SH-SY5Y (cell line): ENCODE results near the gene DHX15.

Experiments
- GATA2 ChIP-seq: IDR thresholded peaks from 2 replicates; pipeline ENCODE4 v1.6.1; 2011; ENCODE audit warnings: mild to moderate bottlenecking, low read depth, low read length
- GATA3 ChIP-seq: IDR thresholded peaks from 2 replicates; pipeline ENCODE4 v1.6.1; 2011; ENCODE audit warnings: low read depth, mild to moderate bottlenecking, low read length, moderate library complexity

Gene DHX15

DNA sequence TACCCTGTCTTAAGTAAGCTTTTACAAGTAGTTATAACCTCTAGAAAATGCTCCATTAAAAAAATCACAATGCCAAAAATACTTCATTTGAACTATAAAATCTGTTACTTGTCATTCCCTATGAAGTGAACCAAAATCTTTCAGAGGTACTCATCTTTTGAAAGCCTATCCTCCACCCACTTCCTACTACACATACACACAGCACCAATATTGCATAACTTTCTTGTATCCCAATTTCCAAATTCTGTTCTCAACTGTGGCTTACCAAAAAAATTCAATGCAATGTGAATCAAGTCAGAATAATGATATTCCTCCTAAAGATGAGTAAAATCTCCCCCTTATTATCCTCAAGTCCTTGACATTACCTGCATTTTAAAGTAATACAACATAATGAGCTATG, 15.9 kb downstream of the DHX15 start:
- TF ChIP-seq GATA2 (no peak), GATA3 (no peak)

DNA sequence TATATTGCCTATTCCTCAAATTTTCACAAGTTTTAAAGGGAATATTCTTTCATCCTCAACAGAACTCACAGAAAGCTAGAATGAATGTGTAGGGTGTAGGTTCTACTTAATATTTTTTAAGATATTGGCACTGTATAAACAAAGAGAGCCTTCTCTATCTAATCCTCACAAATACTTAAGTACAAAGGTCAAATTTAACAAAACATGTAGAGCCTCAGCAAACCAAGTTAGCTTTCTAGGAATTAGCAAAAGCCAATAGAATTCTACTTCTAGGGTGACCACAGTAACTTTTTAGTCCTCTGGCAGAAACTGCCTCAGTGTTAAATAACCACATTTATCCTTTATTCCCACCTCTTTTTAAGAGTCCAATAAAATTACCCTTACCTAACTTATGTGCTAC, 19.3 kb downstream of the DHX15 start:
- TF ChIP-seq GATA2: no peak
- TF ChIP-seq GATA3: no peak

DNA sequence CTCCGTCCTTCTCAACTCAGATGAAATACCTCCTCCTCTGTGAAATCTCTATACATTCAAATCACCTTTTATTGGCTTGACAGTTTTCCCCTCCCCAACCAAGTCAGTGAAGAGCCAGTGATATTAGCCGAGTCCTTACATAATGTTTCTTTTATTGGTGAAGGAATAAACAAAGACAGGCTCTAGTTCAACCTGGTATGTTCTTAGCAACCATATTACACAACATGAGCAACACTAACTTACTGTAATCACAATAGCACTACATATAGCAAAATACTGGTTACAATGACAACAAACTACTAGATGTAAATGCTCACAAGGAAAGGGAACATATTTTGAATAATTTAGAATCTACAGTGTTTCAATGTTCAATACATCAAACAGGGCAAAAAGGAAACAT, 19.9 kb downstream of the DHX15 start:
- TF ChIP-seq GATA3 (no peak), GATA2 (no peak)

DNA sequence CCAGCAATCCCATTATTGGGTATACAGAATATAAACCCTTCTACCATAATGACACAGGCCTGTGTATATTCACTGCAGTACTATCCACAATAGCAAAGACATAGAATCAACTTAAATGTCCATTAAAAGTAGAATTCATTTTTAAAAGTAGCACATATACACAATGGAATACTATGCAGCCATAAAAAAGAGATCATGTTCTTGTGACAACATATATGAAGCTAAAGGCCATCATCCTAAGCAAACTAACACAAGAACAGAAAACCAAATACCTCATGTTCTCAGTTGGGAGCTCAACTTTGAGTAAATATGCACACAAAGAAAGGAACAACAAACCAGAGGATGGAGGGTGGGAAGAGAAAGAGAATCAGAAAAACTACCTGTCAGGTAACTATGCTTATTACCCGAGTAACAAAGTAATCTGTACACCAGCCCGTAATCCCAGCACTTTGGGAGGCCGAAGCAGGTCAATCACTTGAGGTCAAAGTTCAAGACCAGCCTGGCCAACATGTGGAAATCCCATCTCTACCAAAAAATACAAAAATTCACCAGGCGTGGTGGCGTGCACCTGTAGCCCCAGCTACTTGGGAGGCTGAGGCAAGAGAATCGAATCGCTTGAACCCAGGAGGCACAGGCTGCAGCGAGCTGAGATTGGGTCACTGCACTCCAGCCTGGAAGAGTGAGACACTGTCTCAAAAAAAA, 22.8 kb downstream of the DHX15 start:
- TF ChIP-seq GATA3 (no peak), GATA2 (no peak)

DNA sequence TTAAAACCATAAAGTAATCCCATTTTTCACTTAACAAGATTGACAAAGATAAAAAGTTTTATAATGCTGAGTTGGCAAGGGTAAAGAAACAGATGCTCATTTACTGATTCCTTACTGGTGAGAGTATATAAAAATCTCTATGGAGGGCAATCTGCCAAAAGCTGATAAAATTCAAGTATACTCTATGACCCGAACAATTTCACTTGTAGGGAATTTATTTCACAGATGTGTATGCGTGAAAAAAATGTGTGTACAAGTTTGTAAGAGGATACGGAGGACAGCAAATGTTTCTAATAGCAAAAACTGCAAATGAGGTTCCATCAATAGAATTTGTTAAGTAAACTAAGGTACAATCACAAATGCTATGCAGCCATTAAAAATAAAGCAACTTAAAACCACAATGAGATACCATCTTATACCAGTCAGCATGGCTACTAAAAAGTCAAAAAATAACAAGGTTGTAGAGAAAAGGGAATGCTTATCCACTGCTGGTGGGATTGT, 23.4 kb downstream of the DHX15 start:
- TF ChIP-seq GATA2 (no peak), GATA3 (no peak)

DNA sequence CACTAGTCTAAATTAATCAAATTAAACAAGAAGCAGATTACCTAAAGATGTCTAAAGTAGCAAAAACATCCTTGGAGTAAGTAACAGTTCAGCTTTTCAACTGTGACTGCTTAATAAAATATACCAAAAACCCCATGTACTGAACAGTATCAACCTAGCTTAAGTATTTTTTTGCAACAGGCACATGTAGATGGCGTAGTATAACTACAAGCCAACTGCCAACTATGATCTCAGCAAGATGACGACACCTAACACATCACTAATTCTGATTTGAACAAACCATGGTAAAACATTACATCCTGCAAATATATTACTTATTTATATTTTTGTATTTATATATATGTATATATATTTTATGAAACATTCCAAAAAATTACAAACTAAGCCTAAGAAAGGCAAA, 24.5 kb downstream of the DHX15 start:
- no peak for TF ChIP-seq GATA3

DNA sequence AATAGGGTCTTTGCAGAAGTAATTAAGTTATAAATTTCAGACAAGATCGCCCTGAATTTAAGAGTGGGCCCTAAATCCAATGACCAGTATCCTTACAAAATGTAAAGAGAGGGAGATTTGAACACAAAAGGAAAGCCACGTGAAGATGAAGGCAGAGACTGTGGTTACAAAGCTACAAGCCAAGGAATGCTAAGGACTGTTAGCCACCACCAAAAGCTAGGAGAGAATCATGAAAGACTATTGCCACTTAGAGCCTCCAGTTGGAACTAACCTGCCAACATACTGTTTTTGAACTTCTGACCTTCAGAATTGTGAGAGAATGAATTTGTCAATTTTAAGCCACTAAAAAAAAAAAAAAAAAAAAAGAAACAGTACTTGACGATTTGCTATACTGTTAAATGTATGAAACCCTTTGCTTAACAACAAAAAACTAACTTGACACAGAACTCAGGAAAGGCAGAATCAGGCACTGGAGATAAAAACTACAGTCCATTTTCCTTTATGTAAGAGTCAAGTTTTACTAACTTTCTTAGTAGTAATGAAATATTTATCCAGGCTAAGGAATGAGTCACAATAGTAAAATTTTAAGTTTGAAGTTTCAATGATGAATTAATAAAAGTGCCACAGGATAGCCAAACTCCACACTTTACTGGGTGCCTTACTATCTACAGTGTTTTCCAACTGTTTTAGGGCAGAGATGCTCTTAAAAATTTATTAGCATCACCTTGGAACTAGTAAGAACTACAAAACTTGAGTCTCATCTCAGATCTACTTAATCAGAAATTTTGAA, 25.1 kb downstream of the DHX15 start:
- TF ChIP-seq GATA3 (no peak), GATA2 (no peak)

DNA sequence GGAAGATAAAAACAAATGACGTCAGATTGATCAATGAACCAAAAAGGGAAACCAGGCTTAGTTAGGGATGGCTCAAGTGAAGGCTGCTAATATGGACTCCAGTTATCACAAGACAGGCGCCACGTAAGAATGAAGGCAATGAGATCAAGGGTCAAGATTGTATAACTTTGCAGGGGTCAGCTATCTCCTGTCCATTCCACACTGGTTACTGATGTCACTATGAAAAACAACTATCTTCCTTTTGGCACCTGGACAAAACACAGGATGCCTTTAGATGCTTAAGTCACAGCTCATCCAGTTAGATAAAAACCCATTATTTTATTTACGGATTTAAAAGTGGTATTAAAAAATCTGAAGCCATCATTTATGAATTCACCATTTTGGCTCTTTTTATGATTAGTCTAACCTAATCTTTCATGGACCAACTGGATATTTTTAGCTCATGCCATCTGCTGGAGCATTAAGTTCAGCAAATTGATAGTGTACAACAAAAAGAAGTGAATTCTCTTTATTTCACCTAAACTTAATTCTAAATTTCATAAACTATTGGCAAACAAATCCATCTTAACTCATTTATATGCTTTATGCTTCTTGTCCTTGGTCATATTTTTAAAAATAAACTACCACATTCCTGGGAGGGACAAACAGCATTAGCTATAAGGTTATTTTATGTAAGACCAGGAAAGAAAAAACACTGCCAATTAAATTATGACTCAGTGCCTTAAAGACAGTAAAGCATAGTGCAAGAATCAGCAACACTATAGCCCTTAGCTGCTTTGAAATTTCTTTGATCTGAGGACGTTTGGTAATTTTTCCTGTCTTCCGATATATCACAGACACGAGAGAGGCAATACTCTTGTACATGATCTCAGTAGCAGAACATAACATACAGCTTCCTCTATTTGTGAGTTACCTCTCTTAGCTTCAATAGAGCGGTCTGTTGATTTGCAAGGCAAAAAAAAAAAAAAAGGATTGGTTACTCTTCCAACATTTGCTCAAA, 27.0 kb downstream of the DHX15 start:
- TF ChIP-seq GATA2 (no peak), GATA3 (no peak)

DNA sequence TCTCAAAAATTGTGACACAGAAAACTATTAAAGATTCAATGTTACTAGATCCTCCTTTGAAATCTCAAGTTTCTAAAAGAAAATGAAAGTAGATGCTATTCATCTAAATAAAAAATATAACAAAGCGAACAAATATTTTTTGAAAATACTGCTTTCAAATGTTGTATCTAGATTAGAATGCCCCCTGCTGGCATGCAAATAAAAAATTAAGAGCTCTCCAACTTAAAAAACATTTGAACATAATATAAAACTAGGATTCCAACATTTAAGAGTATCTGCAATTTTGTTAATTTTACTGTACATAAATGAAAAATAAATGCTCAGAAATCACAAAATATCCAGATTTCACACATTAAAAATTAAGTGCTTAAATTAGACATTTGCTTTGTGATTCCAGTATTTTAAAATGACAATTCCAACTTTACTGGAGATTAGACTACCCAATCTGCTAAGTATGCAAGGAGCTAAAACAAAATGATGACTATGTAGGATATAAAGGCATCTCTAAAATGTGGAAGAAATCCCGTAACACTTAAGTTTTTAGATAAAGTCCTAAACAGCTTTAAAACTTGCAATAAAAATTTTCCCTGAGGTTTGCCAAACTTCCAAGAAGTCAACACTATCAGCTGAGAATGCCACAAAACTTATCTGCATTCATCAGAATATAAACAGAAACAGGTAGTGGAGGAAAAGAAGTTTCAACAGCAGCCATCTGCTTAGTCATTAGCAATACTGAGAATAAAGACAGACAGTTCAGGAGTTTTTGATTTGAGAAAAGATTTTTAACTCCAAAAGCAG, 32.7 kb downstream of the DHX15 start:
- TF ChIP-seq GATA2 (no peak), GATA3 (no peak)

DNA sequence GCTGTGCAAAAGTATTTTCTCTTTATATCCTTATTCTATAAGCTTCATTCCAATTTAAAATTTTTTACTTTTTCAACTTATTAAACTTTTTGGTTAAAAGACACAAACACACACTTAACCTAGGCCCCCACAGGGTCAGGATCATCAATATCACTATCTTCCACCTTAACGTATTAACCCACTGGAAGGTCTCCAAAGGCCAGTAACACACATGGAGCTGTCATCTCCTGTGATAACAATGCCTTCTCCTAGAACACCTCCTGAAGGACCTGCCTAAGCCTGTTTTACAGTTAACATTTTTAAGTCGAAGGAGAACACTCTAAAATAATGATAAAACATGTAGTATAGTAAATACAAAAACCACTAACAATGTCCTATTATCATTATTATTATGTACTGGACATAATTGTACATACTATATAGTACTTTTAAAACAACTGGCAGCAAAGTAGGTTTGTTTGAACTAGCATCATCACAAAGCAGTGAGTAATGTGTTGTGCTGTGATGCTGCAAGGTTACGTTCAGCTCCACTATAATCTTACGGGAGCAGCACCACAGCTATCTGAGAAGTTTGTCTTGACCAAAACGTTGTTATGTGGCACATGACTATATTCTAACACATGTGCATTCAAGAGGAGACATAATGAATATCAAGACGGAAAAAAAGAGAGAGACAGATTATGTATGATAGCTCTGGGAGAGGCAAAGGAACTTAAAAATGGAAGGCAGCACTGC, 33.7 kb downstream of the DHX15 start:
- TF ChIP-seq GATA2 (no peak), GATA3 (no peak)

DNA sequence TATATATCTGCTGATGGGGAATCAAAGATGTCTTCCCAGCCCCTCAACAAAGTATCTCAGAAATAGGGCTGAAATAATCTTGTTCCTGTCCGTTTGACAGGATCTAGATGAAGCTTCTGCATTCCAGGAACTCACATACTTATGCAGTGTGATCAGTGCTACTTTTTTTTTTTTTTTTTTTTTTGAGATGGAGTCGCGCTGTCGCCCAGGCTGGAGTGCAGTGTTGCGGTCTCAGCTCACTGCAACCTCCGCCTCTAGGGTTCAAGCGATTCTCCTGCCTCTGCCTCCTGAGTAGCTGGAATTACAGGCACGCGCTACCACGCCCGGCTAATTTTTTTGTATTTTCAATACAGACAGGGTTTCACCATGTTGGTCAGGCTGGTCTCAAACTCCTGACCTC, 36.4 kb downstream of the DHX15 start:
- TF ChIP-seq GATA3 (no peak), GATA2 (no peak)

DNA sequence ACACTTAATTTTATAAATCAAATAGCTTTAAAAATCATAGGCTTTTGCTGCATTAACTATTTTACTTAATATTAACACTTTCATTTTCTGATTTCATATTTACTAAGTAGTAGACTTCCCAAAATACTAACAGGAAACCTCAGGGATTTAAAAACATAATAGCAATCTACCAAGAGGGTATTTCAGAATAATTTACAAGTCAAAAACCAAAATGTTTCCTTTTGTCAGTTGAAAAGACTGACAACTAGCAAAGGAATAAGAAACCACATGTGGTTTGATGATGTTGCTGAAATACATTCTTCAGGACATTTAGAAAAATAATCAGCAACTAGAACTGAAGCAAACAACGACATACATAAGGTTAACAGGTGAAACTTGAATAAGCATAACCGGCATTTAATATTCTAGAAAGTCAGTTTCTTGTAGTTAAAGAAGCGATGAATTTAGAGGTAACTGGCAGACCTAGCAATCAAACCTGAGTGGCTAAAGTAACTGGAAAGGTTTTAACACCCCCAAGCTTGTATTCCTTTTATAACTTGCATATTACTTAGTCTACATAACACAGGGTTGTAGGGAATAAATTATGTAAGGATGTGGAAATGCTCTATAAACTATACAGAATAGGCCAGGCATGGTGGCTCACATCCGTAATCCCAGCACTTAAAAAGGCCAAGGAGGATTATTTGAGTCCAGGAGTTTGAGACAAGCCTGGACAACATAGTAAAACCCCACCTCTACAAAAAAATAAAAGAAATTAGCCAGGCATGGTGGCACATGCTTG, 40.0 kb downstream of the DHX15 start:
- TF ChIP-seq GATA2 (no peak), GATA3 (no peak)
